GM19324 (cell line): ENCODE measurements around the gene G6PD.
"Not testable (repeated sequence)": the region's sequence is repeated elsewhere in the genome, so short reads cannot be mapped to it uniquely, and the experiment has no call there.

ENCODE experiments used
- ATAC-seq: cut with Tn5 transposase; IDR thresholded peaks from one replicate; pipeline ENCODE4 v1.9.1; 2021; ENCODE audit warnings: mild to moderate bottlenecking, moderate library complexity; ENCODE audit not compliant: unreplicated experiment, low FRiP score

Gene G6PD

GRCh38 chrX:154515966-154516655 is 30.5 kb downstream of the G6PD start, which contains the start of gene FAM3A:
Gene FAM3A, minus strand, starts transcription at chrX:154516232. Its CDS starts 460 bp downstream, at chrX:154515772.
- ATAC-seq: peak; percentile 91

- no peak for ATAC-seq
These were observed 31.3 kb downstream of the G6PD start for GRCh38 chrX:154515090-154515965.

DNA sequence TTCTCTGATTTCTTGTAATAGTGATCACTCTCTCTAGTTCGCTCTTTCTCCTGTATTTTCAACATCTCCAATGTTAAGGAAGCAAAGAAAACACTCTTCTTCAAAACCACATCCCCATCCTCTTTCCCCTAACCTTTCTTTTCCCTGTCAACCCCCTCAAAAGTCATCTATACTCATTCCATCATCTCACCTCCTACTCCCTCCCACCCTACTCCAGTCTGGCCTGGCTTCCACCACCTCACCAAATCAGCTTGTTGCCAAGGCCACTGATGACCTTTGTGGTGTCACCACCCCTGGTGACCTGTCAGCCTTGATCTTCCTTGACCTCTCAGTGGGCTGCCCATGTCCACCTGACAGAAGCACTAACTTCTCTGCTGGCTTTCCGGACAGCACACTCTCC is 32.9 kb downstream of the G6PD start:
- ATAC-seq: no peak

GRCh38 chrX:154512879-154513553 is 33.6 kb downstream of the G6PD start:
- no peak for ATAC-seq

- ATAC-seq: no peak
These were observed 34.9 kb downstream of the G6PD start for GRCh38 chrX:154511761-154512160.

DNA sequence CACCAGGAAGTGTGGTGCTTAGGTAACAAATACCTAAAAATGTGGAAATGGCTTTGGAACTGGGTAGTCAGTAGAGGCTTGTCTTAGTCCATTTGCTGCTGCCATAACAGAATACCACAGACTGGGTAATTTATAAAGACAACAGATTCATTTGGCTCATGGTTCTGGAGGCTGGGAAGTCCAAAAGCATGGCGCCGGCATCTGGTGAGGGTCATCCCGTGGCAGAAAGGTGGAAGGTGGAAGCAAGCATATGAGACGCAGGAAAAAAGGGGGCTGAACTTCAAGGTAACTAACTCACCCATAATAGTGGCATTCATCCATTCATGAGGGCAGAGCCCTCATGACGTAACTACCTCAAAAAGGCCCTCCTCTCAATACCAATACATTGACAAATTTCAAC is 37.2 kb downstream of the G6PD start:
- no peak for ATAC-seq

- no peak for ATAC-seq
These were observed 38.3 kb downstream of the G6PD start for GRCh38 chrX:154508384-154508745.

DNA sequence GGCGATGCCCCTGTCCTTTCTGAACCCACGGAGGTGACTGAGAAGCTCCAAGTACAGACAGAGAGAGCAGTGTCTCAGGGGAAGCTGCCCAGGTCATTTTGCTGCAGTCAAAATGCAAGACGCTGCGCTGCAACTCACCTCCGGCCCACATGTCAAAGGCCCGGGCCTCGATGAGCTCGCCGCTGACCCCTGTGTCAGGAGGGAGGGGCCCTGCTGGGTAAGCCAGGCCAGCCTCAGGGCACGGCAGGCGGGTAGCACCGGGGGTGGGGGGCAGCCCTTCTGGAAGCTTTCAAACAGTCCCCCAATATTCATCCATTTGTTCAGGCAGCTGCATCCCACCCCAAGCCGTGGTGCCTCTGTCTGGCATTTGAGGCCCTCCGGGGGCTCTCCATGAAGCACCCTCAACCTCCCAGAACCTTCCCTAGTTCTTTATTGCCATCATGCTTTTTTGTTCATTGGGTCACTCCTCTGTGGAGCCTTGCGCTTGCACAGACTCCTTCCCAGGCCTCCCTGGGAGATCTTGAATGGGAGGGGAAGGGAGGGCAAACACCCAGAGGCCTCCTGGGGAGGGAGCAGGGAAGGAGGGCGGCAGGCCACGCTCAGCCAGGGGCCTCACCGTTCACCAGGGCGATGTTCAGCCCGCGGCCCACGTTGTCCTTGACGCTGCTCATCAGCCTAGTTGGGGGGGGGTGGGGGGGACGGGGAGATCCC is 38.8 kb downstream of the G6PD start:
- no peak for ATAC-seq

DNA sequence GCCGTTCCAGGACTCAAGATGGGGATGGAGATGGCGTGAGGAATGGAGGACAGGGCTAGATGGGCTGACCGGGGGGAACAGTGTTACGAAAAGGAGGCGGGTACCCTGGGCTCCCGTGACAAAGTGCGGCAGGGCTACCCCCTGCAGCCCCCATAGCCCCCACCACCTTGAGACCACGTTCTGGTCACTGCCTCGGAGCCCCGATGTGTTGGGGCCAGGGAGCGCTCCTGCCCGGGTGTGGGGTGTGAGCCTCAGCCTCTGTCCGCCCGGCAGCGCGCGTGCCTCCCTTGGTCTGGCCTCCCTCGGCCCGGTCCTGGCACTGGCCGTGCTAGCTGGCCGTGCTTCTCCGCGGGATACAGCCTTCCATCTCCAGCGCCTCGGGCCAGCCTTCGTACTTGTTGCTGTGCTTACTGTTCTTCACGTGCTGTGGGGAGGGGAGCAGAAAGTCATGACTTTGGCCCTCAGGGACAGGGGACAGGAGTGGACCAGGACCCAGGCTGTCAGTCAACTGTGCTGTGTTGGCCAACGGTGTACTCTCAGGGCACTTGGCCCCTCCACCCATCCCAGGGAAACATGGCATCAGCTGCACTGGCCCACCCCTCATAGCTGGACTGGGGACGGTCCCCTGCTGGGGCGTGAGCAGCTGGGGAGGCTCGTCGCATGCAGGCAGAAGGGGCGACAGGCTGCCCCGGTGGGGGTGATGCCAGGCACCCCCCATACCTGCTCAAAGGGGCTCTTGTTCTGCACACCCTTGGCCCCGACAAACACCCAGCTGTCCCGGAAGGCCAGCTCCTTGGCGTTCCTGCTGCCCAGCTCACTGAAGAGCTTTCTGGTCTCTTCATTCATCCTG is 39.9 kb downstream of the G6PD start:
- no peak for ATAC-seq

DNA sequence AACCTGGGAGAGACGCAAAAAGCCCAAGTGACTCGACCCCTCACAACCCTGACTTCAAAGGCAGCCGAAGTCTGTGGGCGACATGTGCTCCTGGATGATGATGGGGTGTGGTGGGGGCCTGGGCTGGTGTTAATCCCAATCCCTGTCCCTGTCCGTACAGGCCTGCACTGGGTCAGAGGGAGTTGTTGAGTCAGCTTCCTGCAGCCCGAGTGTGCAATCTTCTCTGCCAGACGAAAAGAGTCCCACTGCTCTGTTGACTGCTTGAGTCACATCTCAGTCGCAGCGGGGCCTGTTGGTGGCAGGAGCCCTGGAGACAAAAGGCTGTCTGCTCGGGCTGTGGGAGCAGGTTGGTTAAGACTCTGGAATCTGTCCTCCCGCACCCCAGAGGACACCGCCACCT is 40.9 kb downstream of the G6PD start:
- no peak for ATAC-seq

DNA sequence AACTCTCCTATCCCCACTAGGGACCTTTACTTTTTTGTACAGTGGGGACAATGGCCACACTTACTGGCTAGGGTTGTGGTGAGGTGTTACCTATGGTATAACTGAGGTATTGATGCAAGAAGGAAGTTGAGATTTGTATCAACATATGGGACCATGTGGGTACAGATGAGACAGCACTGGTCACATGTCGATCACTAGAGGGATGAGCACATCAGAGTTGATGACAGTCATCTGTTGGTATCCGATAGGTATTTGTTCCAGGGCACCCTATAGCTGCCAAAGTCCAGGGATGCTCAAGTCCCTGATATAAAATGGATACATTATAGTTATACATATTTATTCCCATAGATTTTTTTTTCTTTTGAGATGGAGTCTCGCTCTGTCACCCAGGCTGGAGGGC is 43.7 kb downstream of the G6PD start:
- ATAC-seq: no peak

GRCh38 chrX:154502098-154502497 is 44.5 kb downstream of the G6PD start:
- no peak for ATAC-seq

DNA sequence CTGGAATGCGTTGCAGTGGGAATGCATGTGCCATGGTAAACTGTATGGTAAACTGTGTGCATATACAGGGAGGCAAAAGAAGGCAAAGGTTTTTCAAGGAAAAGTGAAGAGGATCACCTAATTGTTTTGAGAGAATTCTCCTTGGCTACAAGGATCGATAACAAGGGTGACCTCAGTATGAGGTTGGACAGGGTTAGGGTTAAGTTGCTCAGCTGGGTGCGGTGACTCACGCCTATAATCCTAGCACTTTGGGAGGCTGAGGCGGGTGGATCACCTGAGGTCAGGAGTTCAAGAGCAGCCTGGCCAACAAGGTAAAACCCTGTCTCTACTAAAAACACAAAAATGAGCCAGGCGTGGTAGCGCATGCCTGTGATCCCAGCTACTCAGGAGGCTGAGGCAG is 45.2 kb downstream of the G6PD start:
- ATAC-seq: not testable (repeated sequence)

DNA sequence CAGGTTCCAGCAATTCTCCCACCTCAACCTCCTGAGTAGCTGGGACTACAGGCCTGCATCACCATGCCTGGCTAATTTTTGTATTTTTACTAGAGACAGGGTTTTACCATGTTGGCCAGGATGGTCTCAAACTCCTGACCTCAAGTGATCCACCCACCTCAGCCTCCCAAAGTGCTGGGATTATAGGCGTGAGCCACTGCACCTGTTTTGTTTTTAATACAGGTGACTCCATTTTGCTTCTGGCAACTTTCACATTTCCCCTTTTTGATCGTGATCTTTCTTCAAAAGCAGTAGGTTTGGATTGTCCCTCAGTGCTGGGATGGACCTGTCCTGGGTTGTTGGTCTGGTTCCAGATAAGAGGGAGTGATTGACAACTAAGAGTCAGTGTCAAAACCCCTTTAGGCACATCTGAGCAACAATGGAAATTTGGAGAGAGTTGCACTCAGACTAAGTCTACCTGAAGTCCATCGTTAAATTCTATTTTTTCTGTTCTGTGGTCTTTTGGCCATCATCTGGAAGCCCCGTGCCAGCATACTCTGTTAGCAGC is 50.0 kb downstream of the G6PD start:
- not testable (repeated sequence) for ATAC-seq

GRCh38 chrX:154495472-154495922 is 51.1 kb downstream of the G6PD start:
- ATAC-seq: no peak

DNA sequence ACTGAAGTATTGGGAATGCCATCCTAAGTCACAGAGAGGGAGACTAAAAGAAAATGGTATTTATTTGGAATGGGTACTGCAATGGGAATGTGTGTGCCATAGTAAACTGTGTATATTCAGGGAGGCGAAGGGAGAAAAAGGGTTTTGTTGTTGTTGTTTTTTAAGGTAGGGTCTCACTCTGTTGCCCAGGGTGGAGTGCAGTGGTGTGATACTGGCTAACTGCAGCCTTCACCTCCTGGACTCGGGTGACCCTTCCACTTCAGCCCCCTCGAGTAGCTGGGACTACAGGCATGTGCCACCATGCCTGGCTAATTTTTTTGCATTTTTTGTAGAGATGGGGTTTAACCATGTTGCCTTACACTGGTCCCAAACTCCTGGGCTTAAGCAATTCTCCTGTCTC is 51.9 kb downstream of the G6PD start:
- no peak for ATAC-seq

DNA sequence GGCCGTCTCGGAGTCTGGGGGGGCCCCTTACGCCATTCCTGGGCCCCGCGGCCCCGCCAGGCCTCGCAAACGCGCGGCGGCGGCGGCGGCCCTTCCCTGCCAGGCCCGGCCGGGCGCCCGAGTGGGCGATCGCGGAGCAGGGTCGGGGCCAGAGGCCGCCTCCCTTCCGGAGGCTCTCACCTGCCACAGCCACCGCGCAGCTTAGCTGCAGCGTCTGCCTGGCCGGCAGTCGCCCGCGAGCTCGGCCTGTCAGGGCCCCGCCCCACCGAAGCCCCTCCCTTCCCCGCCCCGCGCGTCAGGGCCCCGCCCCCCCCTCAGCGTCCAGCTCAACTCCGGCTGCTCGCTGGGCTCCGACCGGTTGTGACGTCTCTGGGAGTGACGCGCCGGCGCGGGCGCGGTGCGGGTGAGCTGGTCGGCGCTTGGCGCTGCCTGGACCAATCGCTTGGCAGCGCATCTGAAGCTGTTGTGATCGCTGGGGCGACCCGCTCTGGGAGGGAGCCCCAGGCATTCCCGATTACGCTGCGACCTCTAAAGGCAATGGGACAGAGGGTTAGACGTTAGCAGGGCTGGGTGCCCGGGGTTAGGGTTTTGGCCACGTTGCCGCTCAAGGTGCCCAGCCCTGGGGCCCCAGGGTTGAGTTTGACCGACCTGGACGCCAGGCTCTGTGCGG is 56.1 kb downstream of the G6PD start, which contains the start of gene SLC10A3:
TSS of gene SLC10A3 (minus strand) at position 216 of the 670 bp plus-strand sequence. CDS start 1,689 bp downstream, outside the sequence.
- peak; percentile 80 for ATAC-seq

DNA sequence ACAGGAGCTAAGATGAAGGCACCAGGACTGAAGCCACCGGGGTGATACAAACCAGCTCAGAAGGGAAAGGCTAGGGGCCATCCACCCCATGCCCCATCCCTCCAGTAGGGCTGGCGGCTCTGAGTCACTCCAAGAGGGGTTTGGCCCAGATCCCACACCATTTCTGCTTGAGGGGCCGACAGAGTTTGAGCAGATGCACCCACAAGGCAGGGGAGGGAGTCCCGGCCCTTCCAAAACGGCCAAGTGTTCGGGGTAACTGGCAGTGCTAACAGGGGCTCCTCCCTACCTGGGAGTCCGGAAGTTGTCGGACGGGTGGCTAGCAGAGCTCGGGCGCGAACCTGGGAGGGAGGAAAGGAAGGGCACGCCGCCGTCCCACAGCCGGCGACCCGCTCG is 56.6 kb downstream of the G6PD start:
- peak; percentile 14 for ATAC-seq

DNA sequence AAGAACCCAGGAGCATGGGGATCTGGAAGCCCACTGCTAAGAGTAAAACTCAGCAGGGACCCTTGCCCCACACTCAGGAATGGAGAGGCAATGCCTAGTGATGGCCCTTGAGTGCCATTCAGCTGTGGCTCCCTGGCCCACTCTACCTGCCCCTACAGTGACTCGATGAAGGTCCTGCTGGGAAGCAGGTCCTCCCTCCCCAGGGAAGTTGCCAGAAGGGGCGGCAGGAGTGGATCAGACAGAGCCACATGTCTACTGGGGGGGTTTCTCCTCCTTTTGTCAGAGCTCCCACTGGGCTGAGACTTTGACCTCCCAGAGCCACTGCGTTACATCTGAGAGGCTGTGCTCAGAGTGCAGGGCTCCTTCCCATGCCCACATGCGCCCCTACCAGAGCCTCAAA is 57.5 kb downstream of the G6PD start:
- ATAC-seq: no peak
